IPS-20b (cell line): Measurements from ENCODE around the gene EEF1AKMT2.

Source experiments
- H3K27ac ChIP-seq: one replicate; pipeline ENCODE4 v1.5.1; 2013; ENCODE audit warnings: low read length
- H3K27me3 ChIP-seq: 2 replicates; pipeline ENCODE4 v1.6.1; 2013; ENCODE audit warnings: mild to moderate bottlenecking, low read length, inconsistent platforms; ENCODE audit not compliant: insufficient read depth
- H3K36me3 ChIP-seq: 2 replicates; pipeline ENCODE4 v1.6.1; 2013; ENCODE audit warnings: low read depth, mild to moderate bottlenecking, inconsistent platforms, low read length, moderate library complexity; ENCODE audit not compliant: insufficient read depth
- H3K4me1 ChIP-seq: 2 replicates; pipeline ENCODE4 v1.6.1; 2013; ENCODE audit warnings: mild to moderate bottlenecking, control low read depth, inconsistent platforms, low read length, moderate library complexity; ENCODE audit not compliant: insufficient read depth
- H3K4me3 ChIP-seq: 2 replicates; pipeline ENCODE4 v1.5.1; 2013; ENCODE audit warnings: mild to moderate bottlenecking, low read length, inconsistent platforms
- H3K9ac ChIP-seq: 2 replicates; pipeline ENCODE4 v1.6.1; 2013; ENCODE audit warnings: low read depth, mild to moderate bottlenecking, inconsistent platforms, low read length, moderate library complexity
- H3K9me3 ChIP-seq: 2 replicates; pipeline ENCODE4 v1.6.1; 2013; ENCODE audit warnings: mild to moderate bottlenecking, low read depth, low read length, inconsistent platforms; ENCODE audit not compliant: insufficient read depth

The EEF1AKMT2 gene

GRCh38 chr10:124725791-124726190 lies 65.9 kb downstream of the EEF1AKMT2 start:
- 0 out of 2 replicates have a peak, but pooled peaks cover 7% of the 10 kb centered on the region for H3K36me3 ChIP-seq
- no peak overlapping the region for H3K4me3 ChIP-seq
- H3K27me3 ChIP-seq = no peaks in the 10 kb centered on the region
- no peak overlapping the region for H3K9ac ChIP-seq
- H3K4me1 ChIP-seq = peaks cover 4% of the 10 kb centered on the region; the same call in 1 of the 2 replicates
- no peak overlapping the region for H3K27ac ChIP-seq
- no peaks in the 10 kb centered on the region for H3K9me3 ChIP-seq

DNA sequence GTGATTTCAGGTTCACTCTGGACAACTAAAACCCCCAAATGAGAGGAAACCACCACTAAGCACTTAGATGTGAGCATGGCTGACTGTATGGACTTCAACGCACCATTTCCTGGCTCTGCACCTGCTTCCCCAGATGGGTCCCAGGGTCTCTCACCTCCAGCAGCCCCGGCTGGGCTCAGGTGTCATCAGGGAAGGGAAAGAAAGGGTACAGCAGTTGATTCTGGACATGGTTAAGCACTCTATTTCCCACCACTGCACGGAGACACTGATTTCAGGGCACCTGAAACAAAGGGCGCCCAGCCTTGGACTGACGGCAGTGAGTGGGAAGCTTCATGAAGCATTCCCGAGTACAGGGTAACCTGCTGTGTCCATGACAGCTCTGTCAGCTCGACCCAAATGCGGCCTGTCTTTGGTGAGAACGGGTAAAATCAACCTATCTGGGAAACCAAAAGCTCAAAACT lies 66.5 kb downstream of the EEF1AKMT2 start:
- Histone ChIP-seq H3K4me1 (peaks cover 4% of the 10 kb centered on the region; the same call in 1 of the 2 replicates), H3K9ac (no peak overlapping the region), H3K27ac (no peak overlapping the region)

DNA sequence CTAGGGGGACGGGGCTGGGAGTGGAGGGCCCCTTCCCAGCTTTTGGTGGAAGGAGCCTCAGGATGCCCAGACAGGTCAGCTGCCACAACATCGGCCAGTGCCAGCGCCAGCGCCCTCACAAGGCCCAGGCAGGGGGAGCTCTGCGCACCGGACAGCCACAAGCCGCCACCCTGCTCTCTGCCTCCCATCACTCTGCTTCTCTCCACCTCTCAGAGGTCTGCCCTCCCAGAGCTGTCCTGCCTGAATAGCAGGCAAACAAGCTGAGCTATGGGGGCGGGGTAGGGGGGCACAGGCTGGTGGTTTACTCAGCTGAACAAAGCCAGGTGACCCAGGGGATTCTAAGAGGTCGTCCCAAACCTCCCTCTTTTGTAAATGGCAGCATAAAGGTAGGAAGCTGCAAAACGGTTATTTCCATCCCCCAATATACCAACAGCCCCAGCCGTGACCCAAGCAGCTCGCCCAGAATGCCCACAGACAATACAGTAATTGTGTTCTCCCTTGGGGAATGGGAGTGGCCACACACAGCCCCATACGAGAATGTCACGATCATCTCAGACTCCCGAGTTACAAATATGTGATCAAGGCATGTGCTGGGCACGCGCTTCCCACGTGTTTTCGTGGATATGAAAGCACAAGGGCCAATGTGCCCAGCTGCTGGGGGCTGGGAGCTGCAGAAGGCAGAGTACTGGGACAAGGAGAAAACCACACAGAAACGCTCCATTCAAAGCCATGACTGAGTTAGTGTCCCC lies 67.2 kb downstream of the EEF1AKMT2 start:
- Histone ChIP-seq H3K4me1 (peaks cover 5% of the 10 kb centered on the region; the same call in 1 of the 2 replicates), H3K4me3 (no peak overlapping the region), H3K27me3 (no peaks in the 10 kb centered on the region), H3K9me3 (no peaks in the 10 kb centered on the region), H3K27ac (no peak overlapping the region), H3K36me3 (no peaks in the 10 kb centered on the region), H3K9ac (no peak overlapping the region)

More for the DNA sequence above, 66.5 kb downstream of the EEF1AKMT2 start:
- no peaks in the 10 kb centered on the region for H3K9me3 ChIP-seq
- H3K36me3 ChIP-seq = 0 out of 2 replicates have a peak, but pooled peaks cover 6% of the 10 kb centered on the region
- H3K27me3 ChIP-seq = no peaks in the 10 kb centered on the region
- H3K4me3 ChIP-seq = no peak overlapping the region

DNA sequence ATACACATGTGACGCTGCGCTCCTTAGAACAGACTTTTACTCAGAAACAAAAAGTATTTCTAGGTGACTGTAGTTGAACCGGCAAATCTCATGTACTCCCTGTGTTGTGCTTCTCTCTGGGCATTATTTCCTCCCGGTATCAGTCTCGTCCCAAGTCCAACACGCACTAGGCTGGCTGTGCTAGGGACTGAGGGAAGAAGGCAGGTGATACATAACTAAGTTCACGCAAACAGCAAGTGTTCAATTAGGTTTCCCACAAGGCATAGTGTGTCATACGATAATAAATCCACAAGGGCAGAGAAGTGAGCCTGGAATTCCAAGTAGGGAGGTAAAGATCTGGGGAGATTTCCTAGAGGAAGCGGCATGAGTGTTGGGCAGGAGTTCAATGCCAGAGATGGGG lies 67.9 kb downstream of the EEF1AKMT2 start:
- Histone ChIP-seq H3K9ac (no peak overlapping the region), H3K4me1 (peaks cover 9% of the 10 kb centered on the region), H3K4me3 (no peak overlapping the region), H3K27me3 (no peaks in the 10 kb centered on the region), H3K27ac (no peak overlapping the region), H3K9me3 (no peaks in the 10 kb centered on the region), H3K36me3 (no peaks in the 10 kb centered on the region)

- no peak overlapping the region for H3K4me3 ChIP-seq
- H3K27me3 ChIP-seq = no peaks in the 10 kb centered on the region
- H3K36me3 ChIP-seq = no peaks in the 10 kb centered on the region
- H3K9me3 ChIP-seq = no peaks in the 10 kb centered on the region
- H3K9ac ChIP-seq = no peak overlapping the region
- peaks cover 9% of the 10 kb centered on the region for H3K4me1 ChIP-seq
- no peak overlapping the region for H3K27ac ChIP-seq
Observed at GRCh38 chr10:124722798-124723783, 68.6 kb downstream of the EEF1AKMT2 start.

DNA sequence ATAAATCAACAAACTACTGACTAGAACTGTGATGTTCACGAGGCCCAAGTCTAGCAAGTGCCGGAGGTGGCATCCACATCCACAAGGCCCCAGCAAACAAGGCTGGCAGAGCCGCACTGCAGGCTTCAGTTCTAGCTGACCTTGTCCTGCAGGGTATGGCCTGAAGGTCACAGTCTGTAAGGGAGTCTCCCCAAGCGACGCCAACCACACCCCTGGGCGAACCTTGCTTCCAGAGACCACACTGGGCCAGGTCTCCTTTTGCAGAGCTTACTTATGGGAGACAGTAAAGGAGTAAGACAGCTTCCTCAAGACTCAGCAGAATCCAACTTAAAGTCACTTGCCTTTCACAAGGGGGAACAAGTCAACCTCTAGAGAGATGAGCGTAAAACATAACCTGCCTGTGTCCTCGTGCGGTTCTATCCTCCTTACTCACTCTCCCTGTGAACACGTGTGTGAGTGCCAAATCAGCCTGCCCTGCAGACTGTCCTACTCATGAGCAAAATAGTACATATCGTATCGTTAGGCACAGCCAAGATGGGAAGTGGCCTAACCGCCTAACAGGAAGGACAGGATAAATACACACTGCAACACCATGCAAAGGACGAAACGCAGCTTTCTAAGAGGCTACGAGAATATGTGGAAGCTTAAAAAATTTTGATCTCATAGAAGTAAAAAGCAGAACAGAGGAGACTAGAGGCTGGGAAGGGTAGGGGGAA lies 70.2 kb downstream of the EEF1AKMT2 start:
- H3K9ac ChIP-seq = no peak overlapping the region
- H3K9me3 ChIP-seq = no peaks in the 10 kb centered on the region
- peaks cover 9% of the 10 kb centered on the region for H3K4me1 ChIP-seq
- no peaks in the 10 kb centered on the region for H3K27me3 ChIP-seq
- no peak overlapping the region for H3K4me3 ChIP-seq
- no peaks in the 10 kb centered on the region for H3K36me3 ChIP-seq
- H3K27ac ChIP-seq = no peak overlapping the region

GRCh38 chr10:124719213-124719851 lies 72.4 kb downstream of the EEF1AKMT2 start:
- Histone ChIP-seq H3K36me3 (no peaks in the 10 kb centered on the region), H3K9me3 (no peaks in the 10 kb centered on the region), H3K9ac (no peak overlapping the region), H3K27me3 (no peaks in the 10 kb centered on the region), H3K4me1 (peaks cover 5% of the 10 kb centered on the region), H3K4me3 (no peak overlapping the region), H3K27ac (no peak overlapping the region)

DNA sequence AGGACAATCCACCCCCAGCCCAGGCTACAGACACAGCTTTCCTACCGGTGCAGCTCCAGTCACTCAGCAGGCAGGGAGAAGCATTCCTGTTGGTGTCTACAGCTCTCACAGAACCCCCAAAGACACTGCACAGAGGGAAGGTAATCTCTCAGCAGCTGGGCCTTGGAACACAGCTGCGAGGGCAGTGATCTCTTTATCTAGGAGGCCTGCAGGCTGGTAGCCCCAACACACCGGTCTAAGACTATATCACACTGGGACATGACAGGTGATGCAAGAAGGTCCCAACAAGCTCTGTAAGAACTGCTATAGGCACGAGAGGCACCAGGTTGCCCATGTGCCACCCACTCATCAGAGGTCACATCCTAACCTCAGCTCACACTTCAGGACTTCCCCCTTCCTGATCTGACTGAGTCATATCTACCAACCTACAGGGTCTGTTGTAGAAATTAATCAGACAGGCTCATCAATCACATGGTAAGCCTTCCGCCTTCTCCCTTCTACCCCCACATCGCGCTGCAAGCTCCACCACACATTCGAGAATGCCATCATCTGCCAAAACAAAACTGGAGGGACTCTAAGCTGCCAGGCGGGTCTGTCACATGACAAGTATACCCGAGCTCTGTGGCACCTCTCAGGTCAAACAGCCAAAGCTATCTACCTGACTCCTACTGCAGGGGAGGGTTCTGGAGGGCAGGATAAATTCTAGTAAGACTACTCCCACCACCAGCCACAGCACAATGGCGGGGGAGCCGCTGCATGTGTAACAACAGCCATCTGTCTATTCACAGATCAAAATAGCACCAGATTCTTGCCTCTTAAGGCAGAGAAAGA lies 73.6 kb downstream of the EEF1AKMT2 start:
- no peak overlapping the region for H3K9ac ChIP-seq
- H3K27me3 ChIP-seq = no peaks in the 10 kb centered on the region
- H3K9me3 ChIP-seq = no peaks in the 10 kb centered on the region
- no peak overlapping the region for H3K4me3 ChIP-seq
- no peaks in the 10 kb centered on the region for H3K36me3 ChIP-seq
- H3K27ac ChIP-seq = no peak overlapping the region
- peaks cover 5% of the 10 kb centered on the region for H3K4me1 ChIP-seq

GRCh38 chr10:124717041-124717757 lies 74.5 kb downstream of the EEF1AKMT2 start:
- Histone ChIP-seq H3K9me3 (no peaks in the 10 kb centered on the region), H3K27me3 (no peaks in the 10 kb centered on the region), H3K9ac (no peak overlapping the region), H3K36me3 (no peaks in the 10 kb centered on the region), H3K27ac (no peak overlapping the region), H3K4me3 (no peak overlapping the region), H3K4me1 (peaks cover 5% of the 10 kb centered on the region)

DNA sequence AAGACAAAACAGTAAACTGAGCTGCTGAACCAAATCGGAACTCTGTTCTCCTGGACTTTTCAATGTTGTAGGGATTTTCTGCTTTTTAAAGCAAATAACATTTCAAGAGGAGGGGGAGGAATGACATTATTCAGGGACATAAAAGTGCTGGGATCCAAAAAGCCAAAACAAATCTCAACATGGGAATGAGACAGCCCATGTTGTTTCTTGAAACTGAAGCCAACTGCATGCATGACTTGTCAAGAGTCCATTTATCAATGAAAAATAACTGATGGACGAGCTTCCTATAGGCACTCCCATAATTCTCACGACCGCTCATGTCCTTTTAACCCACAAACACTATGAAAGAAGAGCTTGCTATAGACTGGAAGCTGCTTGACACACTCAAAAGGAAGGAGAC lies 75.3 kb downstream of the EEF1AKMT2 start:
- peaks cover 5% of the 10 kb centered on the region for H3K4me1 ChIP-seq
- H3K9ac ChIP-seq = no peak overlapping the region
- H3K36me3 ChIP-seq = no peaks in the 10 kb centered on the region
- no peak overlapping the region for H3K4me3 ChIP-seq
- no peak overlapping the region for H3K27ac ChIP-seq
- H3K27me3 ChIP-seq = no peaks in the 10 kb centered on the region
- no peaks in the 10 kb centered on the region for H3K9me3 ChIP-seq
